A673 (cell line): ENCODE data around the gene EI24. TPM values are rescaled to one million over a fixed set of nuclear protein-coding genes. Genes with fewer than 3 reads are reported as not detected.

ENCODE experiments used
- BruUV-seq: library from RNA; stranded (reverse); fragments of 400-500 nt; replicated peaks from 2 replicates; lab custom pipeline; 2021; lab: Mats Ljungman, UMichigan
- CTCF ChIA-PET: fragments of 300-600 bp; sonication (Branson Sonifier 250); formaldehyde crosslinking; loops from one replicate; lab custom pipeline; 2022; ENCODE audit warnings: antibody characterized with exemption; lab: Charles Lee
- POLR2A ChIA-PET: fragments of 300-600 bp; sonication (Branson Sonifier 250); formaldehyde crosslinking; loops from one replicate; lab custom pipeline; 2022; ENCODE audit warnings: antibody characterized with exemption; ENCODE audit not compliant: low non-redundant PET; lab: Charles Lee
- DNase-seq: peaks from one replicate; pipeline ENCODE4 v3.0.0-alpha.2; 2015; ENCODE audit warnings: low spot score
- H3K27ac ChIP-seq: fragments of 200-600 bp; sonication (generic); 2 replicates; pipeline ENCODE4 v1.5.1; 2016; ENCODE audit warnings: mixed run types, low read depth, mild to moderate bottlenecking, mixed read lengths, antibody characterized with exemption, low read length; ENCODE audit not compliant: poor library complexity, severe bottlenecking
- H3K27me3 ChIP-seq: fragments of 200-600 bp; sonication (generic); replicated peaks from 2 replicates; pipeline ENCODE4 v1.6.1; 2017; ENCODE audit warnings: mixed run types, low read depth, mild to moderate bottlenecking, mixed read lengths, antibody characterized with exemption, low read length; ENCODE audit not compliant: insufficient read depth, poor library complexity
- H3K36me3 ChIP-seq: fragments of 200-600 bp; sonication (generic); 2 replicates; pipeline ENCODE4 v1.6.1; 2016; ENCODE audit warnings: mixed run types, mild to moderate bottlenecking, mixed read lengths, antibody characterized with exemption, low read length; ENCODE audit not compliant: insufficient read depth, poor library complexity, severe bottlenecking
- H3K4me1 ChIP-seq: fragments of 200-600 bp; sonication (generic); 2 replicates; pipeline ENCODE4 v1.6.1; 2017; ENCODE audit warnings: mixed run types, mild to moderate bottlenecking, mixed read lengths, antibody characterized with exemption, low read length; ENCODE audit not compliant: insufficient read depth, poor library complexity, severe bottlenecking
- H3K4me3 ChIP-seq: fragments of 200-600 bp; sonication (generic); 2 replicates; pipeline ENCODE4 v1.5.1; 2016; ENCODE audit warnings: low read depth, mixed run types, mild to moderate bottlenecking, mixed read lengths, low read length; ENCODE audit not compliant: poor library complexity, severe bottlenecking
- H3K9me3 ChIP-seq: fragments of 200-600 bp; sonication (generic); 2 replicates; pipeline ENCODE4 v1.6.1; 2016; ENCODE audit warnings: mixed run types, low read depth, mild to moderate bottlenecking, mixed read lengths, antibody characterized with exemption, low read length; ENCODE audit not compliant: poor library complexity, severe bottlenecking
- EZH2 ChIP-seq: fragments of 200-600 bp; sonication (generic); IDR thresholded peaks from 2 replicates; pipeline ENCODE4 v1.6.1; 2017; ENCODE audit warnings: borderline replicate concordance, low read depth, mild to moderate bottlenecking, mixed read lengths, antibody characterized with exemption, low read length; ENCODE audit not compliant: poor library complexity, severe bottlenecking
- intact Hi-C: fragments of 100-400 bp; cut with micrococcal nuclease; formaldehyde crosslinking; loops from one replicate; pipeline ENCODE4 v1.10.0; 2022; ENCODE audit not compliant: unreplicated experiment
- total RNA-seq: library from RNA; stranded (reverse); gene quantifications from 2 replicates; pipeline ENCODE4 v1.2.3, GENCODE V29; 2021
- TF ChIP-seq, protein P1 (sequence below): fragments of 300-800, 200-600 bp; sonication (generic); conservative IDR thresholded peaks from 2 replicates; pipeline ENCODE4 v1.5.1; 2017; ENCODE audit warnings: low read depth, mild to moderate bottlenecking, antibody characterized with exemption, low read length, moderate library complexity, mixed read lengths

EI24 gene
- total RNA-seq, 1 experiment from 2014 or later = 161 TPM

DNA sequence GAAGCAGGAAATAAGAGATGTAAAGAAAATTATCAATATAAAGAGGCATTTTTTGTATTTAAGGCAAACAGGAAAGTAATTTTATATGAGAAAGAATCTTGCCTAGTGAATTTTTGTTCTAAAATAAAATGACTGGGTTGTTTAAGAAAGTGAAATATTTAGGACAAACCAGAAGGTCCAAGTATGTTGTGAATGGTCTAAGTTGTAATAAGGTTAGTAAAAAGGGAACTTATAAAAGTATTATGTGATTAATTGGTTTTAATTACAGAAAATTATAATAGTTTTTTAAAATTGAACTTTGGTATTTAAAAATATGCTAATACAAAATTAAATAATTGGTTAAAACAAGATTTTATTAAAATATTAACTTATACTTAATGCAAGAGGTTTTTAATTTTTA lies 26.6 kb upstream of the EI24 start:
- ChIA-PET CTCF (no interaction called here), POLR2A (no interaction called here)
- no peaks in the 10 kb centered on the region for H3K27me3 ChIP-seq
- H3K9me3 ChIP-seq = peaks cover 3% of the 10 kb centered on the region
- H3K27ac ChIP-seq = no peak overlapping the region
- TF ChIP-seq, protein P1, sequence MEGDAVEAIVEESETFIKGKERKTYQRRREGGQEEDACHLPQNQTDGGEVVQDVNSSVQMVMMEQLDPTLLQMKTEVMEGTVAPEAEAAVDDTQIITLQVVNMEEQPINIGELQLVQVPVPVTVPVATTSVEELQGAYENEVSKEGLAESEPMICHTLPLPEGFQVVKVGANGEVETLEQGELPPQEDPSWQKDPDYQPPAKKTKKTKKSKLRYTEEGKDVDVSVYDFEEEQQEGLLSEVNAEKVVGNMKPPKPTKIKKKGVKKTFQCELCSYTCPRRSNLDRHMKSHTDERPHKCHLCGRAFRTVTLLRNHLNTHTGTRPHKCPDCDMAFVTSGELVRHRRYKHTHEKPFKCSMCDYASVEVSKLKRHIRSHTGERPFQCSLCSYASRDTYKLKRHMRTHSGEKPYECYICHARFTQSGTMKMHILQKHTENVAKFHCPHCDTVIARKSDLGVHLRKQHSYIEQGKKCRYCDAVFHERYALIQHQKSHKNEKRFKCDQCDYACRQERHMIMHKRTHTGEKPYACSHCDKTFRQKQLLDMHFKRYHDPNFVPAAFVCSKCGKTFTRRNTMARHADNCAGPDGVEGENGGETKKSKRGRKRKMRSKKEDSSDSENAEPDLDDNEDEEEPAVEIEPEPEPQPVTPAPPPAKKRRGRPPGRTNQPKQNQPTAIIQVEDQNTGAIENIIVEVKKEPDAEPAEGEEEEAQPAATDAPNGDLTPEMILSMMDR = no peak
- H3K36me3 ChIP-seq = no peaks in the 10 kb centered on the region
- no peak overlapping the region for H3K4me3 ChIP-seq
- intact Hi-C loops = no loop called here
- no peak for DNase-seq
- no TSS peak for BruUV-seq
- no peaks in the 10 kb centered on the region for H3K4me1 ChIP-seq

GRCh38 chr11:125550780-125551179 lies 18.5 kb upstream of the EI24 start:
- intact Hi-C loops = no loop called here
- peaks cover 31% of the 10 kb centered on the region for H3K9me3 ChIP-seq
- no peaks in the 10 kb centered on the region for H3K27me3 ChIP-seq
- H3K27ac ChIP-seq = no peak overlapping the region
- H3K36me3 ChIP-seq = no peaks in the 10 kb centered on the region
- POLR2A ChIA-PET = no interaction called here
- CTCF ChIA-PET = no interaction called here
- no peaks in the 10 kb centered on the region for H3K4me1 ChIP-seq
- no TSS peak for BruUV-seq
- DNase-seq = no peak
- no peak overlapping the region for H3K4me3 ChIP-seq
- TF ChIP-seq, protein P1 = no peak
- no peak for TF ChIP-seq EZH2

GRCh38 chr11:125551835-125552342 lies 17.4 kb upstream of the EI24 start:
- no peaks in the 10 kb centered on the region for H3K27me3 ChIP-seq
- BruUV-seq = no TSS peak
- POLR2A ChIA-PET = no interaction called here
- TF ChIP-seq EZH2 = no peak
- TF ChIP-seq, protein P1 = no peak
- no peak overlapping the region for H3K27ac ChIP-seq
- H3K9me3 ChIP-seq = peaks cover 31% of the 10 kb centered on the region
- no peak for DNase-seq
- H3K4me3 ChIP-seq = no peak overlapping the region
- intact Hi-C loops = no loop called here
- H3K36me3 ChIP-seq = no peaks in the 10 kb centered on the region
- no peaks in the 10 kb centered on the region for H3K4me1 ChIP-seq
- CTCF ChIA-PET = no interaction called here
